ENCODE measurements around the gene SLC6A17. TPM values are rescaled to one million over a fixed set of nuclear protein-coding genes. Genes with fewer than 3 reads are reported as not detected.

Gene SLC6A17
- total and polyA plus RNA-seq, 5 experiments from 2014 or later: not detected

GRCh38 chr1:110221119-110221518 is 70.8 kb downstream of the SLC6A17 start:
- no peak for DNase-seq
- POLR2A ChIA-PET: no interaction called here
- Mint-ChIP-seq H3K9me3 (no peaks in the 10 kb centered on the region), H3K27ac (peak overlapping the region in 2 of 10 donors; percentile 56 to 57), H3K27me3 (no peaks in the 10 kb centered on the region), H3K4me3 (no peak overlapping the region), H3K36me3 (peaks cover 0 to 16% (median 11%) of the 10 kb centered on the region in 3 donors), H3K4me1 (peaks cover 0 to 11% (median 7%) of the 10 kb centered on the region in 4 donors)
- no peak for ATAC-seq

GRCh38 chr1:110223127-110223526 is 72.8 kb downstream of the SLC6A17 start:
- H3K27me3 Mint-ChIP-seq: no peaks in the 10 kb centered on the region
- ATAC-seq: no peak
- POLR2A ChIA-PET: no interaction called here
- H3K36me3 Mint-ChIP-seq: peaks cover 0 to 25% (median 13%) of the 10 kb centered on the region in 3 donors
- DNase-seq: no peak
- H3K9me3 Mint-ChIP-seq: no peaks in the 10 kb centered on the region
- H3K27ac Mint-ChIP-seq: no peak overlapping the region
- no peak overlapping the region for H3K4me3 Mint-ChIP-seq
- peaks cover 0 to 8% (median 3%) of the 10 kb centered on the region in 4 donors for H3K4me1 Mint-ChIP-seq

- H3K9me3 Mint-ChIP-seq: no peaks in the 10 kb centered on the region
- H3K4me1 Mint-ChIP-seq: peaks cover 0 to 5% (median 2%) of the 10 kb centered on the region in 4 donors
- no peak for ATAC-seq
- no peaks in the 10 kb centered on the region for H3K27me3 Mint-ChIP-seq
- H3K27ac Mint-ChIP-seq: peak overlapping the region in 1 of 10 donors; percentile 41
- POLR2A ChIA-PET: no interaction called here
- peaks cover 0 to 25% (median 13%) of the 10 kb centered on the region in 3 donors for H3K36me3 Mint-ChIP-seq
- no peak overlapping the region for H3K4me3 Mint-ChIP-seq
- no peak for DNase-seq
Observed at GRCh38 chr1:110223581-110223980, 73.3 kb downstream of the SLC6A17 start.

GRCh38 chr1:110224240-110224995 is 74.1 kb downstream of the SLC6A17 start:
- Mint-ChIP-seq H3K4me1 (peaks cover 0 to 5% (median 2%) of the 10 kb centered on the region in 4 donors), H3K27me3 (no peaks in the 10 kb centered on the region), H3K9me3 (no peaks in the 10 kb centered on the region), H3K27ac (peak overlapping the region in 2 of 10 donors; percentile 34 to 52), H3K36me3 (peaks cover 0 to 32% (median 13%) of the 10 kb centered on the region in 3 donors), H3K4me3 (no peak overlapping the region)
- ATAC-seq: no peak
- POLR2A ChIA-PET: no interaction called here
- DNase-seq: no peak

- POLR2A ChIA-PET: no interaction called here
- DNase-seq: no peak
- no peak for ATAC-seq
- Mint-ChIP-seq H3K36me3 (peaks cover 0 to 38% (median 13%) of the 10 kb centered on the region in 3 donors), H3K9me3 (no peaks in the 10 kb centered on the region), H3K4me1 (peaks cover 0 to 4% (median 1%) of the 10 kb centered on the region in 4 donors), H3K27ac (no peak overlapping the region), H3K27me3 (no peaks in the 10 kb centered on the region), H3K4me3 (no peak overlapping the region)
Observed at GRCh38 chr1:110225212-110225611, 74.9 kb downstream of the SLC6A17 start.

- Mint-ChIP-seq H3K4me1 (peaks cover 0 to 4% (median 1%) of the 10 kb centered on the region in 4 donors), H3K9me3 (no peaks in the 10 kb centered on the region), H3K27me3 (no peaks in the 10 kb centered on the region), H3K27ac (no peak overlapping the region), H3K4me3 (no peak overlapping the region), H3K36me3 (peaks cover 0 to 38% (median 13%) of the 10 kb centered on the region in 3 donors)
- POLR2A ChIA-PET: no interaction called here
- DNase-seq (no peak), ATAC-seq (no peak)
Observed at GRCh38 chr1:110225756-110226404, 75.6 kb downstream of the SLC6A17 start.

GRCh38 chr1:110227774-110228173 is 77.5 kb downstream of the SLC6A17 start:
- POLR2A ChIA-PET: no interaction called here
- Mint-ChIP-seq H3K9me3 (no peaks in the 10 kb centered on the region), H3K4me3 (no peak overlapping the region), H3K36me3 (peaks cover 0 to 37% (median 13%) of the 10 kb centered on the region in 3 donors), H3K27me3 (no peaks in the 10 kb centered on the region), H3K27ac (peak overlapping the region in 2 of 10 donors; percentile 40 to 74), H3K4me1 (peaks cover 0 to 4% (median 1%) of the 10 kb centered on the region in 4 donors)
- no peak for DNase-seq
- no peak for ATAC-seq

- Mint-ChIP-seq H3K27ac (no peak overlapping the region), H3K27me3 (no peaks in the 10 kb centered on the region), H3K4me3 (no peak overlapping the region), H3K4me1 (peaks cover 0 to 4% (median under 1%) of the 10 kb centered on the region in 4 donors), H3K9me3 (no peaks in the 10 kb centered on the region), H3K36me3 (peaks cover 0 to 33% (median 9%) of the 10 kb centered on the region in 3 donors)
- ATAC-seq: no peak
- DNase-seq: no peak
- POLR2A ChIA-PET: no interaction called here
Observed at GRCh38 chr1:110228381-110228780, 78.1 kb downstream of the SLC6A17 start.

- no peak for DNase-seq
- Mint-ChIP-seq H3K27ac (peak overlapping the region in 1 of 10 donors; percentile 73), H3K27me3 (no peaks in the 10 kb centered on the region), H3K9me3 (no peaks in the 10 kb centered on the region), H3K4me3 (no peak overlapping the region), H3K36me3 (peaks cover 0 to 31% (median 6%) of the 10 kb centered on the region in 3 donors), H3K4me1 (peaks cover 0 to 4% (median 1%) of the 10 kb centered on the region in 4 donors)
- ATAC-seq: no peak
- POLR2A ChIA-PET: no interaction called here
Observed at GRCh38 chr1:110228869-110229268, 78.6 kb downstream of the SLC6A17 start.

GRCh38 chr1:110229348-110230001 is 79.2 kb downstream of the SLC6A17 start:
- Mint-ChIP-seq H3K27ac (peak overlapping the region in 2 of 10 donors; percentile 11 to 48), H3K4me1 (peaks cover 0 to 4% (median 2%) of the 10 kb centered on the region in 4 donors), H3K27me3 (no peaks in the 10 kb centered on the region), H3K4me3 (no peak overlapping the region), H3K9me3 (no peaks in the 10 kb centered on the region), H3K36me3 (peaks cover 0 to 27% (median 6%) of the 10 kb centered on the region in 3 donors)
- POLR2A ChIA-PET: no interaction called here
- no peak for DNase-seq
- ATAC-seq: no peak

- peaks cover 0 to 4% (median 2%) of the 10 kb centered on the region in 4 donors for H3K4me1 Mint-ChIP-seq
- peaks cover 0 to 25% (median 6%) of the 10 kb centered on the region in 3 donors for H3K36me3 Mint-ChIP-seq
- H3K27me3 Mint-ChIP-seq: no peaks in the 10 kb centered on the region
- H3K27ac Mint-ChIP-seq: no peak overlapping the region
- POLR2A ChIA-PET: no interaction called here
- DNase-seq (no peak), ATAC-seq (no peak)
- H3K4me3 Mint-ChIP-seq: no peak overlapping the region
- H3K9me3 Mint-ChIP-seq: no peaks in the 10 kb centered on the region
Observed at GRCh38 chr1:110230381-110231199, 80.3 kb downstream of the SLC6A17 start.

- H3K36me3 Mint-ChIP-seq: peaks cover 0 to 17% (median 4%) of the 10 kb centered on the region in 3 donors
- H3K4me3 Mint-ChIP-seq: no peak overlapping the region
- H3K4me1 Mint-ChIP-seq: peaks cover 0 to 4% (median 0%) of the 10 kb centered on the region in 4 donors
- POLR2A ChIA-PET: no interaction called here
- peak overlapping the region in 1 of 10 donors; percentile 55 for H3K27ac Mint-ChIP-seq
- H3K9me3 Mint-ChIP-seq: no peaks in the 10 kb centered on the region
- DNase-seq (no peak), ATAC-seq (no peak)
- H3K27me3 Mint-ChIP-seq: no peaks in the 10 kb centered on the region
Observed at GRCh38 chr1:110233861-110234260, 83.6 kb downstream of the SLC6A17 start.
